GM12878 (cell line): Measurements from ENCODE around the gene KLK13. TPM values are rescaled to one million over a fixed set of nuclear protein-coding genes. Genes with fewer than 3 reads are reported as not detected.

ENCODE experiments used
- ATAC-seq: fragments of 200-7000 bp; cut with Tn5 transposase; 3 replicates; pipeline ENCODE4 v1.9.1; 2020; ENCODE audit warnings: mild to moderate bottlenecking, moderate library complexity
- BruUV-seq: library from RNA; stranded (reverse); fragments of 400-500 nt; replicated peaks from 2 replicates; lab custom pipeline; 2021; lab: Mats Ljungman, UMichigan
- CTCF ChIA-PET: fragments of 300-600 bp; sonication (Branson Sonifier 250); formaldehyde crosslinking; extraction: SDS; loops from one replicate; lab custom pipeline; 2021; ENCODE audit warnings: inconsistent platforms; lab: Yijun Ruan, JAX
- POLR2A ChIA-PET: fragments of 350-600 bp; formaldehyde crosslinking; extraction: SDS; loops from one replicate; lab custom pipeline; 2021; ENCODE audit warnings: inconsistent platforms; lab: Charles Lee
- RAD21 ChIA-PET: fragments of 300-600 bp; sonication (Branson Sonifier 250); formaldehyde crosslinking; loops from one replicate; lab custom pipeline; 2023; ENCODE audit warnings: antibody characterized with exemption; ENCODE audit not compliant: unreplicated experiment; lab: Charles Lee
- SMC1A ChIA-PET: fragments of 300-600 bp; sonication (Branson Sonifier 250); formaldehyde crosslinking; loops from one replicate; lab custom pipeline; 2023; ENCODE audit not compliant: unreplicated experiment, uncharacterized antibody; lab: Charles Lee
- DNase-seq: peaks from one replicate; pipeline ENCODE4 v3.0.0-alpha.2; 2011; ENCODE audit warnings: low read depth, low spot score
- FAIRE-seq: peaks from 3 replicates; lab custom pipeline; 2011; peaks lifted over from hg19 to GRCh38; lab: Jason Lieb, UNC
- H2AFZ ChIP-seq: 2 replicates; pipeline ENCODE4 v1.6.0; 2011; ENCODE audit warnings: low read depth, low read length, control low read depth; ENCODE audit not compliant: control insufficient read depth
- H3K27ac ChIP-seq: 2 replicates; pipeline ENCODE4 v1.5.1; 2011; ENCODE audit warnings: control low read depth; ENCODE audit not compliant: control insufficient read depth, insufficient read depth
- H3K27me3 ChIP-seq, 2 experiments: replicated peaks in 1 of 2; 2 replicates each; pipeline versions ENCODE4 v1.6.0 to v1.6.1; 2011; ENCODE audit warnings: low read length in 1 of 2; ENCODE audit not compliant: control insufficient read depth in 2 of 2, insufficient read depth in 2 of 2
- H3K36me3 ChIP-seq, 2 experiments: 2 replicates each; pipeline ENCODE4 v1.5.1; 2011; ENCODE audit warnings: low read length in 1 of 2; ENCODE audit not compliant: control insufficient read depth in 2 of 2, insufficient read depth in 2 of 2
- H3K4me1 ChIP-seq: 2 replicates; pipeline ENCODE4 v1.6.1; 2011; ENCODE audit warnings: mild to moderate bottlenecking, low read length, moderate library complexity, mixed read lengths; ENCODE audit not compliant: control insufficient read depth, insufficient read depth
- H3K4me2 ChIP-seq: 2 replicates; pipeline ENCODE4 v1.6.0; 2011; ENCODE audit warnings: control low read depth; ENCODE audit not compliant: control insufficient read depth, insufficient read depth
- H3K4me3 ChIP-seq: fragments of 200-600 bp; sonication (generic); 2 replicates; pipeline ENCODE4 v1.5.1; 2016
- H3K79me2 ChIP-seq: 2 replicates; pipeline ENCODE4 v1.6.0; 2011; ENCODE audit warnings: low read length; ENCODE audit not compliant: control insufficient read depth, insufficient read depth
- H3K9ac ChIP-seq: 2 replicates; pipeline ENCODE4 v1.8.0; 2011; ENCODE audit warnings: low read length, control low read depth, mixed read lengths; ENCODE audit not compliant: control insufficient read depth, insufficient read depth
- H3K9me3 ChIP-seq: replicated peaks from 3 replicates; pipeline ENCODE4 v1.5.1; 2011; ENCODE audit warnings: mild to moderate bottlenecking, low read length; ENCODE audit not compliant: control insufficient read depth, insufficient read depth
- H4K20me1 ChIP-seq: 2 replicates; pipeline ENCODE4 v1.6.0; 2011; ENCODE audit not compliant: control insufficient read depth, insufficient read depth
- BACH1 ChIP-seq: fragments of 450-650 bp; IDR thresholded peaks from 2 replicates; pipeline ENCODE4 v1.6.1; 2017; ENCODE audit warnings: mild to moderate bottlenecking, borderline replicate concordance
- BRCA1 ChIP-seq: IDR thresholded peaks from 2 replicates; pipeline ENCODE4 v1.6.1; 2011; ENCODE audit warnings: low read depth, low read length, improper control_type of control experiment
- CHD1 ChIP-seq: IDR thresholded peaks from 2 replicates; pipeline ENCODE4 v1.6.1; 2012; ENCODE audit warnings: low read depth, low read length, improper control_type of control experiment
- EGR1 ChIP-seq, 2 experiments: IDR thresholded peaks; 1 replicate in 1 of 2; 2 replicates in 1 of 2; pipeline ENCODE4 v1.6.1; 2011 to 2012; ENCODE audit warnings: low read depth in 2 of 2, low read length in 2 of 2, borderline replicate concordance in 1 of 2, mild to moderate bottlenecking in 1 of 2, moderate library complexity in 1 of 2
- NFYB ChIP-seq: IDR thresholded peaks from 2 replicates; pipeline ENCODE4 v1.6.1; 2011; ENCODE audit warnings: low read depth, mild to moderate bottlenecking, low read length, improper control_type of control experiment, moderate library complexity; ENCODE audit not compliant: insufficient read depth
- POLR2A ChIP-seq: IDR thresholded peaks from 2 replicates; pipeline ENCODE4 v1.6.1; 2011; ENCODE audit warnings: low read depth, mild to moderate bottlenecking, low read length
- SMAD5 ChIP-seq: IDR thresholded peaks from 2 replicates; pipeline ENCODE4 v1.6.1; 2016; ENCODE audit warnings: antibody characterized with exemption, low read depth
- SRF ChIP-seq, 2 experiments: IDR thresholded peaks; 2 replicates each; pipeline ENCODE4 v1.6.1; 2011; ENCODE audit warnings: low read depth in 2 of 2, low read length in 2 of 2, mild to moderate bottlenecking in 1 of 2, moderate library complexity in 1 of 2
- TBL1XR1 ChIP-seq: IDR thresholded peaks from 2 replicates; pipeline ENCODE4 v1.6.1; 2012; ENCODE audit warnings: low read depth, low read length, improper control_type of control experiment
- YBX1 ChIP-seq: fragments of 450-650 bp; IDR thresholded peaks from 2 replicates; pipeline ENCODE4 v1.6.1; 2016; ENCODE audit warnings: antibody characterized with exemption
- ZBED1 ChIP-seq: IDR thresholded peaks from 2 replicates; pipeline ENCODE4 v1.6.1; 2016; ENCODE audit warnings: borderline replicate concordance
- WGBS: methylation state at CpG from one replicate; pipeline ENCODE4 v1.1.6; 2016; ENCODE audit warnings: low lambda C conversion rate; ENCODE audit not compliant: insufficient replicate concordance, insufficient coverage; ENCODE audit errors: missing lambda C conversion rate; 5-methylcytosine and 5-hydroxymethylcytosine counted together
- in situ Hi-C: fragments of 300-500 bp; cut with MboI; formaldehyde crosslinking; loops from 9 replicates; pipeline ENCODE4 v1.14.3; 2018; ENCODE audit warnings: mixed read lengths
- intact Hi-C: fragments of 100-400 bp; cut with micrococcal nuclease; formaldehyde crosslinking; loops from one replicate; pipeline ENCODE4 v1.14.2; 2022; ENCODE audit not compliant: unreplicated experiment
- polyA plus RNA-seq, 11 experiments: library from polyadenylated mRNA; depleted of rRNA in 4 of 11; unstranded in 6 of 11; stranded (reverse) in 5 of 11; fragments of >200 nt; fragmentation: Nextera tagmentation in 4 of 11; fragmentation: Illumina TruSeq in 1 of 11; extraction: Ambion mirVana in 4 of 11; extraction: Trizol in 1 of 11; gene quantifications; 1 replicate in 1 of 11; 2 replicates in 10 of 11; pipeline versions ENCODE4 v1.2.1 to v1.2.3, GENCODE V29; 2011 to 2016; ENCODE audit warnings: inconsistent platforms in 2 of 11, missing spikeins in 2 of 11, low read depth in 1 of 11
- total RNA-seq, 4 experiments: library from RNA; depleted of rRNA in 3 of 4; stranded (reverse); fragments of >200 nt in 3 of 4; fragmentation: Illumina TruSeq in 1 of 4; extraction: Trizol in 1 of 4; gene quantifications; 2 replicates each; pipeline versions ENCODE4 v1.2.1 to v1.2.3, GENCODE V29; 2013 to 2021
- TF ChIP-seq, protein P1 (sequence below): fragments of 450-650 bp; IDR thresholded peaks from 2 replicates; pipeline ENCODE4 v1.6.1; 2017; ENCODE audit warnings: mild to moderate bottlenecking, moderate library complexity
- TF ChIP-seq, protein P2 (sequence below): IDR thresholded peaks from 2 replicates; pipeline ENCODE4 v1.6.1; 2012; ENCODE audit warnings: low read depth, low read length, improper control_type of control experiment

KLK13 gene
- total and polyA plus RNA-seq, 10 of the 15 experiments (the other 5 are each of a cell fraction or from before 2014, with no cell fraction given), result not detected

DNA sequence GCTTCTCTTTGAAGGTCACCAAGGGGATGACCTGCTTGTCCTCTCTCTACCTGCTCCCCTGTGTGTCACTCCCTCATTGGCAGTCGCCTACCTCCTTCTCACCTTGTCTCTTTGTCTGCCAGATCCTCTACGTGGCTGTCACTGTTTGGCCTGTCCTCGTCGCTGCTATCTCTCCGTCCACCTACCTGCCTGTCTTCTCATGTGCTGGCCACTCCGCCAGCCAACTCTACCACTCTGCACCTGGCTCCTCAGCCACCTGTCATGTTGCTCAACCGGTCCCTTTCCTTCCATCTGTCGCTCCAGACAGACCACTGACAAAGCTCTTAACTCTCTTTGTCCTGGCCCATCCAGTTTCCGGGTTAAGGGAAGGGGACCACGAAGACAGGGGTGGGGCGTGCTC is 30.2 kb downstream of the KLK13 start, which contains the start of gene KLK12 (continued):
- TF ChIP-seq TBL1XR1 (no peak), ZBED1 (no peak), EGR1 (IDR thresholded peaks at IDR 0.05; ENCODE audit: borderline replicate concordance in 1 of 2, low read depth in 2 of 2, low read length in 2 of 2) (no peak)
- TF ChIP-seq, protein P1, sequence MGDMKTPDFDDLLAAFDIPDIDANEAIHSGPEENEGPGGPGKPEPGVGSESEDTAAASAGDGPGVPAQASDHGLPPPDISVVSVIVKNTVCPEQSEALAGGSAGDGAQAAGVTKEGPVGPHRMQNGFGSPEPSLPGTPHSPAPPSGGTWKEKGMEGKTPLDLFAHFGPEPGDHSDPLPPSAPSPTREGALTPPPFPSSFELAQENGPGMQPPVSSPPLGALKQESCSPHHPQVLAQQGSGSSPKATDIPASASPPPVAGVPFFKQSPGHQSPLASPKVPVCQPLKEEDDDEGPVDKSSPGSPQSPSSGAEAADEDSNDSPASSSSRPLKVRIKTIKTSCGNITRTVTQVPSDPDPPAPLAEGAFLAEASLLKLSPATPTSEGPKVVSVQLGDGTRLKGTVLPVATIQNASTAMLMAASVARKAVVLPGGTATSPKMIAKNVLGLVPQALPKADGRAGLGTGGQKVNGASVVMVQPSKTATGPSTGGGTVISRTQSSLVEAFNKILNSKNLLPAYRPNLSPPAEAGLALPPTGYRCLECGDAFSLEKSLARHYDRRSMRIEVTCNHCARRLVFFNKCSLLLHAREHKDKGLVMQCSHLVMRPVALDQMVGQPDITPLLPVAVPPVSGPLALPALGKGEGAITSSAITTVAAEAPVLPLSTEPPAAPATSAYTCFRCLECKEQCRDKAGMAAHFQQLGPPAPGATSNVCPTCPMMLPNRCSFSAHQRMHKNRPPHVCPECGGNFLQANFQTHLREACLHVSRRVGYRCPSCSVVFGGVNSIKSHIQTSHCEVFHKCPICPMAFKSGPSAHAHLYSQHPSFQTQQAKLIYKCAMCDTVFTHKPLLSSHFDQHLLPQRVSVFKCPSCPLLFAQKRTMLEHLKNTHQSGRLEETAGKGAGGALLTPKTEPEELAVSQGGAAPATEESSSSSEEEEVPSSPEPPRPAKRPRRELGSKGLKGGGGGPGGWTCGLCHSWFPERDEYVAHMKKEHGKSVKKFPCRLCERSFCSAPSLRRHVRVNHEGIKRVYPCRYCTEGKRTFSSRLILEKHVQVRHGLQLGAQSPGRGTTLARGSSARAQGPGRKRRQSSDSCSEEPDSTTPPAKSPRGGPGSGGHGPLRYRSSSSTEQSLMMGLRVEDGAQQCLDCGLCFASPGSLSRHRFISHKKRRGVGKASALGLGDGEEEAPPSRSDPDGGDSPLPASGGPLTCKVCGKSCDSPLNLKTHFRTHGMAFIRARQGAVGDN, result no peak
- TF ChIP-seq, all 136 proteins: peak for 0

DNA sequence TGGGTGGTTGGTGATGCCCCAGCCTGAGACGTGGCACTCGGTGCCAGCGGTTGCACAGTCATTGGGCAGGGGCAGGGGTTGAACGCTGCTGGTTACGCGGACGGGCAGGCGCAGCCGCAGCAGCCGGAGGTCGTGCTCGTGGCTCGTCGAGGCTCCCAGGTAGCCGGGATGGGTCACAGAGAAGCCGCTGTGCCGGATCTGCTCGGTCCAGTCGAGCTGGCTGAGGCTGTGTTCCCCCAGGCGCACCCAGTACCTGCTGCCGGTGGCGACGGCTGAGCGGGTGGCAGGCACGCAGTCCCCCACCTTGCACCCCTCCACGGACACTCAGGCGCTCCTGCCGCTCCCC is 33.0 kb downstream of the KLK13 start:
- no peaks in the 10 kb centered on the region for H3K79me2 ChIP-seq
- ChIA-PET SMC1A (no interaction called here), CTCF (no interaction called here), RAD21 (no interaction called here), POLR2A (no interaction called here)
- H4K20me1 ChIP-seq, result no peaks in the 10 kb centered on the region
- H2AFZ ChIP-seq, result no peak overlapping the region
- H3K27ac ChIP-seq, result no peak overlapping the region
- BruUV-seq, result no TSS peak
- H3K4me3 ChIP-seq, result no peak overlapping the region
- H3K27me3 ChIP-seq, result no peaks in the 10 kb centered on the region; a peak in 1 of 4 replicates
- no peaks in the 10 kb centered on the region for H3K36me3 ChIP-seq
- ATAC-seq (no peak), FAIRE-seq (no peak), DNase-seq (no peak)
- intact Hi-C loops, result no loop called here
- H3K9me3 ChIP-seq, result no peaks in the 10 kb centered on the region
- 60% methylated on average over 28 of the region's 28 CpGs for WGBS
- H3K9ac ChIP-seq, result no peak overlapping the region
- H3K4me1 ChIP-seq, result no peaks in the 10 kb centered on the region
- H3K4me2 ChIP-seq, result no peak overlapping the region
- in situ Hi-C loops, result no loop called here
- no peak for TF ChIP-seq BRCA1
- TF ChIP-seq YBX1, result no peak
- TF ChIP-seq, protein P2, sequence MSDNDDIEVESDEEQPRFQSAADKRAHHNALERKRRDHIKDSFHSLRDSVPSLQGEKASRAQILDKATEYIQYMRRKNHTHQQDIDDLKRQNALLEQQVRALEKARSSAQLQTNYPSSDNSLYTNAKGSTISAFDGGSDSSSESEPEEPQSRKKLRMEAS, result no peak
- TF ChIP-seq BACH1, result no peak
- no peak for TF ChIP-seq NFYB
- TF ChIP-seq CHD1, result no peak
- no peak for TF ChIP-seq SMAD5
- no peak for TF ChIP-seq POLR2A
- TF ChIP-seq SRF (IDR thresholded peaks at IDR 0.05; ENCODE audit: low read depth in 2 of 2, low read length in 2 of 2), result no peak
